Esophagus muscularis mucosa (tissue), 4 donors: ENCODE results near the gene CRYL1. TPM values are rescaled to one million over a fixed set of nuclear protein-coding genes. Genes with fewer than 3 reads are reported as not detected.

Experiments used
- DNase-seq: peaks from one replicate; pipeline ENCODE4 v3.0.0-alpha.2; 2017; ENCODE audit errors: extremely low spot score
- H3K27ac ChIP-seq, 4 donors: fragments of 200-600 bp; sonication (generic); replicated peaks in 1 of 4; 1 replicate in 3 of 4; 2 replicates in 1 of 4; pipeline ENCODE4 v1.5.1; 2016 to 2019; ENCODE audit warnings: mild to moderate bottlenecking in 1 of 4
- H3K27me3 ChIP-seq, 4 donors: fragments of 200-600 bp; sonication (generic); one replicate each; pipeline versions ENCODE4 v1.5.1 to v1.6.0; 2016 to 2019
- H3K36me3 ChIP-seq, 4 donors: fragments of 200-600 bp; sonication (generic); one replicate each; pipeline ENCODE4 v1.5.1; 2016 to 2019
- H3K4me1 ChIP-seq, 4 donors: fragments of 200-600 bp; sonication (generic); one replicate each; pipeline ENCODE4 v1.5.1; 2016 to 2019
- H3K4me3 ChIP-seq, 4 donors: fragments of 200-600 bp; sonication (generic); 1 replicate in 2 of 4; 2 replicates in 2 of 4; pipeline ENCODE4 v1.5.1; 2016 to 2019; ENCODE audit warnings: mild to moderate bottlenecking in 4 of 4, moderate library complexity in 1 of 4
- H3K9me3 ChIP-seq, 4 donors: fragments of 200-600 bp; sonication (generic); 1 replicate in 3 of 4; 2 replicates in 1 of 4; pipeline ENCODE4 v1.5.1; 2016 to 2019
- EP300 ChIP-seq: sonication (generic); formaldehyde crosslinking; IDR thresholded peaks from one replicate; pipeline ENCODE4 v1.6.1; 2017; ENCODE audit warnings: antibody characterized with exemption
- POLR2A ChIP-seq: fragments of 450-650 bp; IDR thresholded peaks from one replicate; pipeline ENCODE4 v1.6.1; 2017; ENCODE audit warnings: antibody characterized with exemption, moderate library complexity, mild to moderate bottlenecking, low read depth
- POLR2AphosphoS5 ChIP-seq, 2 donors: sonication (generic); formaldehyde crosslinking; IDR thresholded peaks; one replicate each; pipeline ENCODE4 v1.6.1; 2017; ENCODE audit warnings: antibody characterized with exemption in 2 of 2
- WGBS: methylation state at CpG from one replicate; pipeline ENCODE4 v1.1.5; 2018; 5-methylcytosine and 5-hydroxymethylcytosine counted together
- intact Hi-C: fragments of 100-400 bp; cut with DNase I; formaldehyde crosslinking; loops from one replicate; pipeline ENCODE4 v1.15.1; 2023
- total RNA-seq, 4 donors: library from RNA; depleted of rRNA; stranded (reverse); fragments of >200 nt; gene quantifications; one replicate each; pipeline versions ENCODE4 v1.1.0 to v1.2.1, GENCODE V29; 2016
- TF ChIP-seq, protein P1 (sequence below), 3 experiments: fragments of 200-600 bp in 2 of 3; fragments of 450-650 bp in 1 of 3; sonication (generic) in 2 of 3; IDR thresholded peaks; one replicate each; pipeline ENCODE4 v1.5.1; 2017 to 2019; ENCODE audit warnings: antibody characterized with exemption in 3 of 3, mild to moderate bottlenecking in 2 of 3, moderate library complexity in 1 of 3

Gene CRYL1
- total RNA-seq, 4 donors from 2014 or later, result 42.3 to 59.3 (median 45.4) TPM

DNA sequence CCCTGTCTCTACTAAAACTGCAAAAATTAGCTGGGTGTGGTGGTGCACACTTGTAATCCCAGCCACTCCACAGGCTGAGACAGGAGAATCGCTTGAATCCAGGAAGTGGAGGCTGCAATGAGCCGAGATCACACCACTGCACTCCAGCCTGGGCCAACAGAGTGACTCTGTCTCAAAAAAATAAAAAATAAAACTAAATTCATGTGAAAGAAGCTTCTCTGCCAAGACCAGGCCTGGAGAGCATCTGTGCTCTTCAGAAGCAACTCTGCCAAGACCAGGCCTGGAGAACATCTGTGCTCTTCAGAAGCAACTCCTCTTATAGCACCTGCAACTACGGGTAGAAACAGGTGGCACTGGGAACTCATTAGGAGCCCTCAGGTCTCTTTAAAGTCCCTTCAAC, 37.7 kb downstream of the CRYL1 start:
- DNase-seq, result no peak
- Histone ChIP-seq H3K4me1 (no peaks in the 10 kb centered on the region), H3K27ac (no peak overlapping the region), H3K27me3 (no peaks in the 10 kb centered on the region), H3K4me3 (no peak overlapping the region), H3K36me3 (peaks cover 0 to 30% (median 9%) of the 10 kb centered on the region in 4 donors), H3K9me3 (no peaks in the 10 kb centered on the region)
- WGBS, result 85% methylated on average over 3 of the region's 3 CpGs
- intact Hi-C loops, result no loop called here
- TF ChIP-seq POLR2AphosphoS5 (IDR thresholded peaks at IDR 0.05) (no peak), POLR2A (no peak), EP300 (no peak)
- TF ChIP-seq, protein P1, sequence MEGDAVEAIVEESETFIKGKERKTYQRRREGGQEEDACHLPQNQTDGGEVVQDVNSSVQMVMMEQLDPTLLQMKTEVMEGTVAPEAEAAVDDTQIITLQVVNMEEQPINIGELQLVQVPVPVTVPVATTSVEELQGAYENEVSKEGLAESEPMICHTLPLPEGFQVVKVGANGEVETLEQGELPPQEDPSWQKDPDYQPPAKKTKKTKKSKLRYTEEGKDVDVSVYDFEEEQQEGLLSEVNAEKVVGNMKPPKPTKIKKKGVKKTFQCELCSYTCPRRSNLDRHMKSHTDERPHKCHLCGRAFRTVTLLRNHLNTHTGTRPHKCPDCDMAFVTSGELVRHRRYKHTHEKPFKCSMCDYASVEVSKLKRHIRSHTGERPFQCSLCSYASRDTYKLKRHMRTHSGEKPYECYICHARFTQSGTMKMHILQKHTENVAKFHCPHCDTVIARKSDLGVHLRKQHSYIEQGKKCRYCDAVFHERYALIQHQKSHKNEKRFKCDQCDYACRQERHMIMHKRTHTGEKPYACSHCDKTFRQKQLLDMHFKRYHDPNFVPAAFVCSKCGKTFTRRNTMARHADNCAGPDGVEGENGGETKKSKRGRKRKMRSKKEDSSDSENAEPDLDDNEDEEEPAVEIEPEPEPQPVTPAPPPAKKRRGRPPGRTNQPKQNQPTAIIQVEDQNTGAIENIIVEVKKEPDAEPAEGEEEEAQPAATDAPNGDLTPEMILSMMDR (IDR thresholded peaks at IDR 0.05), result no peak

DNA sequence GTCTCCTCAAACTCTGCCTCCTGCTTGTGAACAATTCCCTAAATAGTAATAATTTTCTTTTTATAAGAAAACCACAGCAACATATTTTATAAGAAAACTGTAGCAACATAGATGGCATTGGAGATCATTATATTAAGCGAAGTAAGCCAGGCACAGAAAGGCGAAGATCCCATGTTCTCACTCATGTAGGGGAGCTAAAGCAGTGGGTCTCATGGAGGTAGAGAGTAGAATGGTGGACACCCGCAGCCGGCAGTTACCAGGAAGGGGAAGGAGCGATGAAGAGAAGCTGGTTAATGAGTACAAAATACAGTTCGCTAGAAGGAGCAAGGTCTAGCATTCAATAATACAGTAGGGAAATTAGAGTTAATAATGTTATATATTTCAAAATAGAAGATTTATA, 42.9 kb downstream of the CRYL1 start:
- intact Hi-C loops, result no loop called here
- Histone ChIP-seq H3K27me3 (no peaks in the 10 kb centered on the region), H3K4me1 (no peaks in the 10 kb centered on the region), H3K4me3 (no peak overlapping the region), H3K36me3 (peaks cover 0 to 29% (median 6%) of the 10 kb centered on the region in 4 donors), H3K27ac (no peak overlapping the region), H3K9me3 (no peaks in the 10 kb centered on the region)
- WGBS, result 92% methylated on average over 6 of the region's 6 CpGs
- TF ChIP-seq POLR2AphosphoS5 (IDR thresholded peaks at IDR 0.05) (no peak), POLR2A (no peak), EP300 (no peak)
- TF ChIP-seq, protein P1 (IDR thresholded peaks at IDR 0.05), result no peak
- DNase-seq, result no peak

DNA sequence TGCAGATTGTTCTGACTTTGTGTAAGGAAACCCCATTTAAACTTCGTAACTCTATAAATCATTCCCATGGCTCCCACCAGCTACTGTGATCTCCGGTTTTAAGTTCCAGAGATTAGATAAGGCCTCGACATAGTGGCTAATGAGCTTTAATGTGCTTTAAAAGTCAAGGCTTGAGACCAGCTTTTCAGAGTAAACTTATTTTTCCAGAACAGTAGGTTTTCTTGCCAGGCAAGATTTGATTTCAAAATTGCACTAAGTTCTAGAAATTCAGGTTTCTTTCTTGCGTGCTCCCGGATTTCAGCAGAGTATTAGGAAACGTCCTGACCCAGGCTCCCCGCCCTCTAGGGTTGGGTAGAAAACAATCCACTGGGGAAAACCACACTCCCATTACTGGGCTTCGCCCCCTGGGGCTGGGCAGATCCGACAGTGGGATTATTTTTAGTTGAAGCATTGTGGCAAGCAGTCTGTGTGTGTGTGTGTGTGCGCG, 43.3 kb downstream of the CRYL1 start:
- intact Hi-C loops, result no loop called here
- Histone ChIP-seq H3K4me3 (no peak overlapping the region), H3K4me1 (no peaks in the 10 kb centered on the region), H3K9me3 (no peaks in the 10 kb centered on the region), H3K36me3 (peaks cover 0 to 24% (median 6%) of the 10 kb centered on the region in 4 donors), H3K27me3 (no peaks in the 10 kb centered on the region), H3K27ac (no peak overlapping the region)
- TF ChIP-seq, protein P1 (IDR thresholded peaks at IDR 0.05), result no peak
- TF ChIP-seq POLR2A (no peak), POLR2AphosphoS5 (IDR thresholded peaks at IDR 0.05) (no peak)
- 77% methylated on average over 11 of the region's 11 CpGs for WGBS
- DNase-seq, result no peak

DNA sequence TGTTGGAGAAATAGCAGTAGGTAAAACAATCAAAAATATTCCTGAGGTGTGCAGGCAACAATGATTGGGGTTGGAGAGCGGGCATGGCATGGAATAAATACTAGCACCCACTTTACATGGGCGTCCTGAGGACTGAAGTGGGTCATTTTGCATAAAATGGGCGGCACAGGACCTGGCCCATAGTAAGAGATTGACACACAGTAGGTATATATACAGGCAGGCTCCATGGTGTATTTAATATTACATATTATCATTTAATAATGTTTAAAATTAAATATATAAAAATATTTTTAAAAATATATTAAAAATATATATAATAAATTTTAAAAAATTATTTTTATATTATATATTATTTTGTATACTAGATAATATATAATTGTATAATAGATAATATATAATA, 48.3 kb downstream of the CRYL1 start:
- 98% methylated on average over 3 of the region's 3 CpGs for WGBS
- TF ChIP-seq, protein P1 (IDR thresholded peaks at IDR 0.05), result no peak
- TF ChIP-seq EP300 (no peak), POLR2A (no peak), POLR2AphosphoS5 (IDR thresholded peaks at IDR 0.05) (no peak)

More for the DNA sequence above, 48.3 kb downstream of the CRYL1 start:
- Histone ChIP-seq H3K27me3 (no peaks in the 10 kb centered on the region), H3K27ac (no peak overlapping the region), H3K4me1 (no peaks in the 10 kb centered on the region), H3K4me3 (no peak overlapping the region), H3K36me3 (peaks cover 0 to 47% (median 9%) of the 10 kb centered on the region in 4 donors), H3K9me3 (no peaks in the 10 kb centered on the region)
- DNase-seq, result no peak
- intact Hi-C loops, result no loop called here
